Calu3 (cell line): ENCODE measurements around the gene DDR2. TPM values are rescaled to one million over a fixed set of nuclear protein-coding genes. Genes with fewer than 3 reads are reported as not detected.

Experiments
- BruUV-seq: library from RNA; stranded (reverse); fragments of 400-500 nt; replicated peaks from 2 replicates; lab custom pipeline; 2021; lab: Mats Ljungman, UMichigan
- CTCF ChIA-PET: fragments of 300-600 bp; sonication (Branson Sonifier 250); formaldehyde crosslinking; loops from one replicate; lab custom pipeline; 2022; ENCODE audit warnings: antibody characterized with exemption; lab: Charles Lee
- DNase-seq: peaks from one replicate; pipeline ENCODE4 v3.0.0; 2022
- H3K27ac Mint-ChIP-seq: one replicate; pipeline ENCODE4 v1.8.0; 2022; ENCODE audit warnings: mixed read lengths; ENCODE audit not compliant: unreplicated experiment
- H3K27me3 Mint-ChIP-seq: one replicate; pipeline ENCODE4 v1.8.0; 2022; ENCODE audit warnings: mixed read lengths; ENCODE audit not compliant: unreplicated experiment
- H3K36me3 Mint-ChIP-seq: one replicate; pipeline ENCODE4 v1.8.0; 2022; ENCODE audit warnings: mild to moderate bottlenecking, moderate library complexity, mixed read lengths; ENCODE audit not compliant: insufficient read depth, unreplicated experiment
- H3K4me1 Mint-ChIP-seq: one replicate; pipeline ENCODE4 v1.8.0; 2022; ENCODE audit warnings: mild to moderate bottlenecking, low read depth, mixed read lengths; ENCODE audit not compliant: unreplicated experiment
- H3K4me3 Mint-ChIP-seq: one replicate; pipeline ENCODE4 v1.8.0; 2022; ENCODE audit warnings: mild to moderate bottlenecking, low read depth, moderate library complexity, mixed read lengths; ENCODE audit not compliant: unreplicated experiment
- H3K9me3 Mint-ChIP-seq: one replicate; pipeline ENCODE4 v1.8.0; 2022; ENCODE audit warnings: low read depth, mixed read lengths; ENCODE audit not compliant: unreplicated experiment
- CTCF ChIP-seq: fragments of 200-600 bp; IDR thresholded peaks from one replicate; pipeline ENCODE4 v1.8.0; 2022; ENCODE audit warnings: antibody characterized with exemption; ENCODE audit not compliant: unreplicated experiment
- intact Hi-C: fragments of 100-400 bp; cut with micrococcal nuclease; formaldehyde crosslinking; loops from one replicate; pipeline ENCODE4 v1.10.0; 2022; ENCODE audit not compliant: unreplicated experiment
- total RNA-seq: library from RNA; stranded (reverse); gene quantifications from 2 replicates; pipeline ENCODE4 v1.2.3, GENCODE V29; 2022

DDR2 gene
- total RNA-seq, 1 experiment from 2014 or later = 0.80 TPM

GRCh38 chr1:162710345-162710744, 78.1 kb downstream of the DDR2 start:
- no peak for TF ChIP-seq CTCF
- intact Hi-C loops = no loop called here
- Mint-ChIP-seq H3K9me3 (no peaks in the 10 kb centered on the region), H3K36me3 (no peaks in the 10 kb centered on the region), H3K4me1 (no peaks in the 10 kb centered on the region), H3K27me3 (no peaks in the 10 kb centered on the region), H3K27ac (no peak overlapping the region), H3K4me3 (no peak overlapping the region)
- DNase-seq = no peak
- CTCF ChIA-PET = interaction anchor here (1.4 kb wide), 1 partner anchor 172 kb away, joined by 4 read pairs; no protein-coding TSS in a partner anchor
- no TSS peak for BruUV-seq

- no peak for DNase-seq
- no TSS peak for BruUV-seq
- intact Hi-C loops = no loop called here
- no peaks in the 10 kb centered on the region for H3K4me1 Mint-ChIP-seq
- no peak overlapping the region for H3K4me3 Mint-ChIP-seq
- CTCF ChIA-PET = interaction anchor here (1.4 kb wide), 1 partner anchor 172 kb away, joined by 4 read pairs; no protein-coding TSS in a partner anchor
- H3K27ac Mint-ChIP-seq = no peak overlapping the region
- TF ChIP-seq CTCF = no peak
- no peaks in the 10 kb centered on the region for H3K27me3 Mint-ChIP-seq
- H3K9me3 Mint-ChIP-seq = no peaks in the 10 kb centered on the region
- H3K36me3 Mint-ChIP-seq = no peaks in the 10 kb centered on the region
These were observed 78.7 kb downstream of the DDR2 start for GRCh38 chr1:162710780-162711465.

- no peak overlapping the region for H3K27ac Mint-ChIP-seq
- H3K4me1 Mint-ChIP-seq = no peaks in the 10 kb centered on the region
- H3K9me3 Mint-ChIP-seq = no peaks in the 10 kb centered on the region
- H3K36me3 Mint-ChIP-seq = no peaks in the 10 kb centered on the region
- CTCF ChIA-PET = no interaction called here
- no peak for DNase-seq
- TF ChIP-seq CTCF = no peak
- BruUV-seq = no TSS peak
- intact Hi-C loops = no loop called here
- no peak overlapping the region for H3K4me3 Mint-ChIP-seq
- no peaks in the 10 kb centered on the region for H3K27me3 Mint-ChIP-seq
These were observed 80.2 kb downstream of the DDR2 start for GRCh38 chr1:162712317-162713029.

DNA sequence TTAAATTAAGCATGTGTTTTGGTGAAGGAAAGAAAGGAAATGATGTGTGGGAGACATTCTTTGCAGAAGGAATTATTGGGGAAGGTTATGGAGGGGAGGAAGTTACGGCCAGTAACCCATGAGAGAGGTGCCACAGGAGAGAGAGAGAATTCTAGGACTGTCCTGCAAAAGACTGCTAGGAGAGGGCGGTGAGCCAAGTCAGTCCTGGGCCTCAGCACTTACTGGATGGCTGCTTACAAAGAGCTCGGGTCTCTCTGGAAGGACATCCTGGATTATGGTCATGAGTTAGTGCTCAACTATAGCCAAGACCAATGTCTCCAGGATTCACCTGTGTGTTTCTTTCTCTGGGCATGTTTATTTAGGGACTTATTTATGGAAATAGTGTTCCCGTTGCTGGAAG, 83.9 kb downstream of the DDR2 start:
- H3K27me3 Mint-ChIP-seq = no peaks in the 10 kb centered on the region
- no peaks in the 10 kb centered on the region for H3K9me3 Mint-ChIP-seq
- no TSS peak for BruUV-seq
- TF ChIP-seq CTCF = no peak
- intact Hi-C loops = no loop called here
- H3K4me3 Mint-ChIP-seq = no peak overlapping the region
- H3K27ac Mint-ChIP-seq = no peak overlapping the region
- no peaks in the 10 kb centered on the region for H3K36me3 Mint-ChIP-seq
- no peaks in the 10 kb centered on the region for H3K4me1 Mint-ChIP-seq
- no peak for DNase-seq
- CTCF ChIA-PET = interaction anchor here (0.8 kb wide), 1 partner anchor 685 kb away, joined by 5 read pairs; no protein-coding TSS in a partner anchor
